Parathyroid adenoma (tissue), 2 donors: ENCODE measurements around the gene TACR2.

ENCODE experiments used
- H2AFZ ChIP-seq: fragments of 300-600 bp; sonication (generic); one replicate; pipeline ENCODE4 v1.7.0; 2017; ENCODE audit warnings: antibody characterized with exemption, mild to moderate bottlenecking
- H3K27ac ChIP-seq: fragments of 300-600 bp; sonication (generic); one replicate; pipeline ENCODE4 v1.7.0; 2017
- H3K27me3 ChIP-seq: fragments of 300-600 bp; sonication (generic); one replicate; pipeline ENCODE4 v1.7.0; 2017; ENCODE audit warnings: low read length; ENCODE audit not compliant: control insufficient read depth, insufficient read depth
- H3K36me3 ChIP-seq: fragments of 300-600 bp; sonication (generic); one replicate; pipeline ENCODE4 v1.7.0; 2017; ENCODE audit warnings: low read length; ENCODE audit not compliant: control insufficient read depth, insufficient read depth
- H3K4me1 ChIP-seq: fragments of 300-600 bp; sonication (generic); one replicate; pipeline ENCODE4 v1.7.0; 2017; ENCODE audit warnings: control low read depth
- H3K4me2 ChIP-seq: fragments of 300-600 bp; sonication (generic); one replicate; pipeline ENCODE4 v1.7.0; 2017; ENCODE audit warnings: low read length
- H3K4me3 ChIP-seq: fragments of 300-600 bp; sonication (generic); one replicate; pipeline ENCODE4 v1.7.0; 2017; ENCODE audit warnings: low read depth, low read length
- H3K79me2 ChIP-seq: fragments of 300-600 bp; sonication (generic); one replicate; pipeline ENCODE4 v1.7.0; 2017; ENCODE audit warnings: control low read depth
- H3K9ac ChIP-seq: fragments of 300-600 bp; sonication (generic); one replicate; pipeline ENCODE4 v1.7.0; 2017; ENCODE audit warnings: mild to moderate bottlenecking
- H3K9me3 ChIP-seq: fragments of 300-600 bp; sonication (generic); one replicate; pipeline ENCODE4 v1.7.0; 2017; ENCODE audit warnings: low read length; ENCODE audit not compliant: control insufficient read depth
- CTCF ChIP-seq: fragments of 300-600 bp; sonication (generic); IDR thresholded peaks from one replicate; pipeline ENCODE4 v1.7.0; 2017; ENCODE audit warnings: antibody characterized with exemption, mild to moderate bottlenecking
- donor health status: primary hyperparathyroidism.

TACR2 gene

GRCh38 chr10:69422676-69423075 lies 6.0 kb upstream of the TACR2 start:
- no peak overlapping the region for H3K4me3 ChIP-seq
- no peak overlapping the region for H3K27ac ChIP-seq
- H3K27me3 ChIP-seq, result no peaks in the 10 kb centered on the region
- no peak for TF ChIP-seq CTCF
- H2AFZ ChIP-seq, result no peak overlapping the region
- no peaks in the 10 kb centered on the region for H3K9me3 ChIP-seq
- H3K4me2 ChIP-seq, result no peak overlapping the region
- no peaks in the 10 kb centered on the region for H3K79me2 ChIP-seq
- no peak overlapping the region for H3K9ac ChIP-seq
- no peaks in the 10 kb centered on the region for H3K4me1 ChIP-seq
- H3K36me3 ChIP-seq, result no peaks in the 10 kb centered on the region

- TF ChIP-seq CTCF, result no peak
- Histone ChIP-seq H2AFZ (no peak overlapping the region), H3K9ac (no peak overlapping the region), H3K9me3 (no peaks in the 10 kb centered on the region), H3K4me2 (no peak overlapping the region), H3K4me3 (no peak overlapping the region), H3K27me3 (no peaks in the 10 kb centered on the region), H3K27ac (no peak overlapping the region), H3K79me2 (no peaks in the 10 kb centered on the region), H3K4me1 (no peaks in the 10 kb centered on the region), H3K36me3 (no peaks in the 10 kb centered on the region)
Measured at GRCh38 chr10:69421611-69422308, 5.0 kb upstream of the TACR2 start.

- H3K4me2 ChIP-seq, result no peak overlapping the region
- no peaks in the 10 kb centered on the region for H3K4me1 ChIP-seq
- no peaks in the 10 kb centered on the region for H3K36me3 ChIP-seq
- no peaks in the 10 kb centered on the region for H3K9me3 ChIP-seq
- H3K9ac ChIP-seq, result no peak overlapping the region
- no peaks in the 10 kb centered on the region for H3K79me2 ChIP-seq
- H3K27ac ChIP-seq, result no peak overlapping the region
- H3K4me3 ChIP-seq, result no peak overlapping the region
- H3K27me3 ChIP-seq, result no peaks in the 10 kb centered on the region
- no peak overlapping the region for H2AFZ ChIP-seq
- no peak for TF ChIP-seq CTCF
Measured at GRCh38 chr10:69419744-69420126, 3.0 kb upstream of the TACR2 start.

DNA sequence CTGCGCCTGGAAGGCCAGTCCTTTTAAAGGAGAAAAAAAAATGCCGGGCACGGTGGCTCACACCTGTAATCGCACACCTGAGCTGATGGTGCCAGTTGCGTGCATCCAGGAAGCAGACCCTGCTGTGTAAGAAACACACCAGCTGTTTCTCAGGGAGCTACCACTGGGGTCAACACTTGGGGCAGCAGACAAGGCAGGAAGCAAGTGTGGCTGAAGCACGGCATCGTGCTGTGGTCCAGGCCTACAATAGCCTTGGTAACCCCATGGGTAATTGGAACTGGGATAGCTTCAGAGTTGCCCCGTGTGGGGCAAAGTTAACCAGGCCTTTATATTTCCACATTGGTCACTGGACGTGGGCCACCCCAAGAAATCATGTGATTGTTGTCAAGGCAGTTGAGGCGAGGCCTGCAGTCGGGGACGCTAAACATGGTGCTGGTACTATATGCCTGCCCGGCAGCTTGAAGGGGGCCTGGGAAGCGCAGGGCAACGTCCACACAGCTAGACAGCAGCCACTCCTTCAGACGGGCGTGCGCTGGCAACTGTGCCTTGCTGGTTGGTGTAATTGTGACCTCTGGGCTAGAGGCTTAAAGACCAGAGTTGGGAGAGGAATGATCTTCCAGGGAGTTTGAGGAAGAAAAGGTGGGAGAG lies 2.5 kb upstream of the TACR2 start:
- H3K4me2 ChIP-seq, result no peak overlapping the region
- no peak overlapping the region for H3K9ac ChIP-seq
- no peak overlapping the region for H3K4me3 ChIP-seq
- TF ChIP-seq CTCF, result no peak
- H3K27ac ChIP-seq, result no peak overlapping the region
- no peaks in the 10 kb centered on the region for H3K9me3 ChIP-seq
- no peak overlapping the region for H2AFZ ChIP-seq
- H3K79me2 ChIP-seq, result no peaks in the 10 kb centered on the region
- H3K27me3 ChIP-seq, result no peaks in the 10 kb centered on the region
- no peaks in the 10 kb centered on the region for H3K4me1 ChIP-seq
- H3K36me3 ChIP-seq, result no peaks in the 10 kb centered on the region
